SK-N-SH treated with all-trans-retinoic acid at 6 μM for 48 hours (cell line): Measurements from ENCODE around the gene DNAJC25.

Source experiments
- ISL1 ChIP-seq: fragments of 250-450 bp; sonication (Bioruptor Pico); IDR thresholded peaks from 2 replicates; pipeline ENCODE4 v2.1.2; 2022; ENCODE audit warnings: mild to moderate bottlenecking, moderate library complexity
- RARB ChIP-seq: fragments of 250-450 bp; sonication (Bioruptor Pico); IDR thresholded peaks from 2 replicates; pipeline ENCODE4 v1.8.0; 2021; ENCODE audit warnings: mild to moderate bottlenecking, moderate library complexity
- TF ChIP-seq, protein P1 (sequence below): fragments of 250-450 bp; sonication (Bioruptor Pico); IDR thresholded peaks from 2 replicates; pipeline ENCODE4 v1.8.0; 2020; ENCODE audit warnings: mild to moderate bottlenecking, moderate library complexity, borderline replicate concordance

DNA sequence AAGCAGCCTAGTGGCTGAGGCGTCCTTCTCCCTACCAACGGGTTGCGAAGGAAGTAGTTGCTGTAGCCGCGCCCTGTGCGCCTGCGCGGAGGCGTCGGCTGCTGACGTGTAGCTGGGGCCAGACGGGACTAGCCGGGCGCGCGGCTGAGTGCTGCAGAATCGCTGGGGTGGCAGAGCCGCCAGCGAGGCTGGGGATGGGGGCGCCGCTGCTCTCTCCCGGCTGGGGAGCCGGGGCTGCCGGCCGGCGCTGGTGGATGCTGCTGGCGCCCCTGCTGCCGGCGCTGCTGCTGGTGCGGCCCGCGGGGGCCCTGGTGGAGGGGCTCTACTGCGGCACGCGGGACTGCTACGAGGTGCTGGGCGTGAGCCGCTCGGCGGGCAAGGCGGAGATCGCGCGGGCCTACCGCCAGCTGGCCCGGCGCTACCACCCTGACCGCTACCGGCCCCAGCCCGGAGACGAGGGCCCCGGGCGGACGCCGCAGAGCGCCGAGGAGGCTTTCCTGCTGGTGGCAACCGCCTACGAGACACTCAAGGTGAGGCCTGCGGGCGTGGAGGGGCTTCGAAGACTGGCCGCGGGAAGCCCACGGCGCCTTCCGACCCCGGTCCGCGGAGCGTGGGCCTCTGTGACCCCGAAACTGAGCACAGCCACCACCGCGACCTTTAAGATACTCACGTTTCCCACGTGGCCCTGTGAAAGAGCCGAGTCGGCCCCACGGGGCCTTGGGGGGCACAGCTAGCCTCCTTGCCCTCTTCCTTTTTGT, at the start of gene DNAJC25:
- TF ChIP-seq, protein P1, sequence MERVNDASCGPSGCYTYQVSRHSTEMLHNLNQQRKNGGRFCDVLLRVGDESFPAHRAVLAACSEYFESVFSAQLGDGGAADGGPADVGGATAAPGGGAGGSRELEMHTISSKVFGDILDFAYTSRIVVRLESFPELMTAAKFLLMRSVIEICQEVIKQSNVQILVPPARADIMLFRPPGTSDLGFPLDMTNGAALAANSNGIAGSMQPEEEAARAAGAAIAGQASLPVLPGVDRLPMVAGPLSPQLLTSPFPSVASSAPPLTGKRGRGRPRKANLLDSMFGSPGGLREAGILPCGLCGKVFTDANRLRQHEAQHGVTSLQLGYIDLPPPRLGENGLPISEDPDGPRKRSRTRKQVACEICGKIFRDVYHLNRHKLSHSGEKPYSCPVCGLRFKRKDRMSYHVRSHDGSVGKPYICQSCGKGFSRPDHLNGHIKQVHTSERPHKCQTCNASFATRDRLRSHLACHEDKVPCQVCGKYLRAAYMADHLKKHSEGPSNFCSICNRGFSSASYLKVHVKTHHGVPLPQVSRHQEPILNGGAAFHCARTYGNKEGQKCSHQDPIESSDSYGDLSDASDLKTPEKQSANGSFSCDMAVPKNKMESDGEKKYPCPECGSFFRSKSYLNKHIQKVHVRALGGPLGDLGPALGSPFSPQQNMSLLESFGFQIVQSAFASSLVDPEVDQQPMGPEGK (CRISPR knock-in tag), result no peak
- no peak for TF ChIP-seq RARB (CRISPR knock-in tag)
- no peak for TF ChIP-seq ISL1
